HEK293T (cell line): ENCODE measurements around the gene WDPCP.
"Not testable (repeated sequence)": the region's sequence is repeated elsewhere in the genome, so short reads cannot be mapped to it uniquely, and the experiment has no call there.

Source experiments
- NFRKB ChIP-seq: fragments of 450-650 bp; IDR thresholded peaks from 2 replicates; pipeline ENCODE4 v1.6.1; 2016; ENCODE audit warnings: mild to moderate bottlenecking, moderate library complexity
- SP1 ChIP-seq: fragments of 450-650 bp; IDR thresholded peaks from 2 replicates; pipeline ENCODE4 v1.6.1; 2017

- TF ChIP-seq SP1, NFRKB: not testable (repeated sequence)
Observed at GRCh38 chr2:63402889-63403288, 185.4 kb downstream of the WDPCP start.
